Transverse colon (tissue), 3 donors: Measurements from ENCODE around the gene HPSE.

ENCODE experiments used
- EP300 ChIP-seq: sonication (generic); formaldehyde crosslinking; IDR thresholded peaks from one replicate; pipeline ENCODE4 v1.6.1; 2017; ENCODE audit warnings: antibody characterized with exemption, low read depth
- TF ChIP-seq, protein P1 (sequence below), 5 experiments: fragments of 200-600 bp in 3 of 5; fragments of 450-650 bp in 2 of 5; sonication (generic) in 3 of 5; IDR thresholded peaks; 1 replicate in 2 of 5; 2 replicates in 3 of 5; pipeline ENCODE4 v1.5.1; 2016 to 2017; ENCODE audit warnings: antibody characterized with exemption in 5 of 5, inconsistent platforms in 3 of 5, mild to moderate bottlenecking in 2 of 5, moderate library complexity in 1 of 5

DNA sequence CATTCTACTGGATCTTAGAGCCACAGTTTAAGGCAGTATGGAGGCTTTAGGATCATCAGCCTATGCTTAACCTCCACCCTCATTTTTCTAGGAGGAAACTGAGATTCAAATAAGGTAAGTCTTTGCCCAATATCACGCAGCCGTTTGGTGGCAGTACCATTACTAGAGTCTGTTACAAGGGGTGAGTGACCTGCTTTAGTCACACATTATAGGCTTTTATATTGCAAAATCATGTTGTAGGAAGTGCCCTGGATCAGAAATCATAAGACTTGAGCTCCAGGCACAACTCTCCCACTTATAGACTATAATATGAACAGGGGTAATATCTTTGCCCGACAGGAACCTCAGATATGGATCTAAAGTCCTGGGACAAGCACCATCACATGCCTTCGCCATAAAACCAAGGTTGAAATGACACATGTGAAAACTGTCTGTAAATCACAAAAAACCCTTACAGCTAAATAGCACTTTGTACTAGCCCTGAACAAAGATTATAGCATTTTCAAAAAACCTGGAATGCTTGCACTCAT lies 19.2 kb downstream of the HPSE start:
- TF ChIP-seq, protein P1, sequence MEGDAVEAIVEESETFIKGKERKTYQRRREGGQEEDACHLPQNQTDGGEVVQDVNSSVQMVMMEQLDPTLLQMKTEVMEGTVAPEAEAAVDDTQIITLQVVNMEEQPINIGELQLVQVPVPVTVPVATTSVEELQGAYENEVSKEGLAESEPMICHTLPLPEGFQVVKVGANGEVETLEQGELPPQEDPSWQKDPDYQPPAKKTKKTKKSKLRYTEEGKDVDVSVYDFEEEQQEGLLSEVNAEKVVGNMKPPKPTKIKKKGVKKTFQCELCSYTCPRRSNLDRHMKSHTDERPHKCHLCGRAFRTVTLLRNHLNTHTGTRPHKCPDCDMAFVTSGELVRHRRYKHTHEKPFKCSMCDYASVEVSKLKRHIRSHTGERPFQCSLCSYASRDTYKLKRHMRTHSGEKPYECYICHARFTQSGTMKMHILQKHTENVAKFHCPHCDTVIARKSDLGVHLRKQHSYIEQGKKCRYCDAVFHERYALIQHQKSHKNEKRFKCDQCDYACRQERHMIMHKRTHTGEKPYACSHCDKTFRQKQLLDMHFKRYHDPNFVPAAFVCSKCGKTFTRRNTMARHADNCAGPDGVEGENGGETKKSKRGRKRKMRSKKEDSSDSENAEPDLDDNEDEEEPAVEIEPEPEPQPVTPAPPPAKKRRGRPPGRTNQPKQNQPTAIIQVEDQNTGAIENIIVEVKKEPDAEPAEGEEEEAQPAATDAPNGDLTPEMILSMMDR (IDR thresholded peaks at IDR 0.05): no peak
- TF ChIP-seq EP300: no peak
